Measurements from ENCODE around the gene CLIP2.
"Not testable (repeated sequence)": the region's sequence is repeated elsewhere in the genome, so short reads cannot be mapped to it uniquely, and the experiment has no call there.

Gene CLIP2

GRCh38 chr7:74302745-74303221 is 13.6 kb downstream of the CLIP2 start:
- Mint-ChIP-seq H3K27me3 (peaks cover under 1% of the 10 kb centered on the region), H3K4me1 (ENCODE audit: low read depth) (peaks cover 11% of the 10 kb centered on the region), H3K9me3 (ENCODE audit: low read depth) (no peaks in the 10 kb centered on the region), H3K4me3 (no peak overlapping the region), H3K36me3 (no peaks in the 10 kb centered on the region), H3K27ac (no peak overlapping the region)

DNA sequence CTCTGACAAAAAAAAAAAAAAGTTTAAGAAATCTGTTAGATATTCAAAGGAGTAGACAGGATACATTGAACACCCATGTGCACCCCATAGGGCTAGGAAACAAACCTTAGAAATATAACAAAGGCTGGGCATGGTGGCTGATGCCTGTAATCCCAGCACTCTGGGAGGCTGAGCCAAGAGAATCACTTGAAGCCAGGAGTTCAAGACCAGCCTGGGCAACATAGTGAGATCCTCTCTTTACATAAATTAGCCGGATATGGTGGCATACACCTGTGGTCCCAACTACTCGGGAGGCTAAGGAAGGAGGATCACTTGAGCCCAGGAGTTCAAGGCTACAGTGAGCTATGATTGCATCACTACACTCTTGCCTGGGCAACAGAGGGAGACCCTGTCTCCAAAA is 15.3 kb downstream of the CLIP2 start:
- Mint-ChIP-seq H3K27me3 (peaks cover 3% of the 10 kb centered on the region), H3K4me1 (ENCODE audit: low read depth) (peaks cover 12% of the 10 kb centered on the region), H3K36me3 (no peaks in the 10 kb centered on the region), H3K4me3 (no peak overlapping the region), H3K27ac (no peak overlapping the region), H3K9me3 (ENCODE audit: low read depth) (no peaks in the 10 kb centered on the region)

GRCh38 chr7:74306004-74306729 is 17.0 kb downstream of the CLIP2 start:
- peaks cover 3% of the 10 kb centered on the region for H3K27me3 Mint-ChIP-seq

GRCh38 chr7:74306730-74307469 is 17.7 kb downstream of the CLIP2 start:
- peaks cover 3% of the 10 kb centered on the region for H3K27me3 Mint-ChIP-seq
- H3K4me1 Mint-ChIP-seq (ENCODE audit: low read depth), result peaks cover 12% of the 10 kb centered on the region
- H3K9me3 Mint-ChIP-seq (ENCODE audit: low read depth), result no peaks in the 10 kb centered on the region
- H3K4me3 Mint-ChIP-seq, result peak overlapping the region; percentile 61
- no peak overlapping the region for H3K27ac Mint-ChIP-seq
- H3K36me3 Mint-ChIP-seq, result no peaks in the 10 kb centered on the region

More at GRCh38 chr7:74306004-74306729, 17.0 kb downstream of the CLIP2 start:
- Mint-ChIP-seq H3K4me1 (ENCODE audit: low read depth) (peaks cover 12% of the 10 kb centered on the region), H3K9me3 (ENCODE audit: low read depth) (no peaks in the 10 kb centered on the region), H3K27ac (no peak overlapping the region), H3K4me3 (peak overlapping the region; percentile 61), H3K36me3 (no peaks in the 10 kb centered on the region)

GRCh38 chr7:74307738-74308505 is 18.7 kb downstream of the CLIP2 start:
- no peaks in the 10 kb centered on the region for H3K36me3 Mint-ChIP-seq
- peaks cover 12% of the 10 kb centered on the region for H3K4me1 Mint-ChIP-seq (ENCODE audit: low read depth)
- peaks cover 3% of the 10 kb centered on the region for H3K27me3 Mint-ChIP-seq
- no peak overlapping the region for H3K27ac Mint-ChIP-seq
- H3K9me3 Mint-ChIP-seq (ENCODE audit: low read depth), result no peaks in the 10 kb centered on the region
- H3K4me3 Mint-ChIP-seq, result no peak overlapping the region

GRCh38 chr7:74309181-74309580 is 20.0 kb downstream of the CLIP2 start:
- Mint-ChIP-seq H3K4me3 (no peak overlapping the region), H3K4me1 (ENCODE audit: low read depth) (peaks cover 12% of the 10 kb centered on the region), H3K9me3 (ENCODE audit: low read depth) (no peaks in the 10 kb centered on the region), H3K27ac (no peak overlapping the region), H3K27me3 (peaks cover 3% of the 10 kb centered on the region), H3K36me3 (no peaks in the 10 kb centered on the region)

DNA sequence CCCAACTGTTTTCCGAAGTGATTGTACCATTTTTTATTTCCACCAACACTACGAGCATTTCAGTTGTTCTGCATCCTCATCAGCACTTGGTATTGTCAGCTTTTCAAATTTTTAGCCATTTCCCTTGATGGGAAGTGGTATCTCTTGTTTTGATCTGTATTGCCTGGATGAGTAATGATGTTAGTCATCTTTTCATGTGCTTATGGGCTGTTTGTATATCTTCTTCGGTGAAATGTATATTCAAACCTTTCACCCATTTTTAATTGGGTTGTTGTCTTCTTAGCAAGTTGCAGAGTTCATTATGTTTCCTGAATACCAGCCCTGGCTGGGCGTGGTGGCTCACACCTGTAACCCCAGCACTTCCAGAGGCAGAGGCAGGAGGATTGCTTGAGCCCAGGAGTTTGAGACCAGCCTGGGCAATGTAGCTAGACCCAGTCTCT is 22.1 kb downstream of the CLIP2 start:
- H3K4me1 Mint-ChIP-seq (ENCODE audit: low read depth), result peaks cover 10% of the 10 kb centered on the region
- no peak overlapping the region for H3K27ac Mint-ChIP-seq
- peaks cover 3% of the 10 kb centered on the region for H3K27me3 Mint-ChIP-seq
- no peak overlapping the region for H3K4me3 Mint-ChIP-seq
- no peaks in the 10 kb centered on the region for H3K9me3 Mint-ChIP-seq (ENCODE audit: low read depth)
- no peaks in the 10 kb centered on the region for H3K36me3 Mint-ChIP-seq

- no peak overlapping the region for H3K27ac Mint-ChIP-seq
- H3K4me3 Mint-ChIP-seq, result no peak overlapping the region
- H3K36me3 Mint-ChIP-seq, result no peaks in the 10 kb centered on the region
- peaks cover 3% of the 10 kb centered on the region for H3K27me3 Mint-ChIP-seq
- no peaks in the 10 kb centered on the region for H3K9me3 Mint-ChIP-seq (ENCODE audit: low read depth)
- H3K4me1 Mint-ChIP-seq (ENCODE audit: low read depth), result peaks cover 3% of the 10 kb centered on the region
Observed at GRCh38 chr7:74312418-74313028, 23.3 kb downstream of the CLIP2 start.

GRCh38 chr7:74315891-74316290 is 26.7 kb downstream of the CLIP2 start:
- H3K36me3 Mint-ChIP-seq; H3K27me3 Mint-ChIP-seq; H3K27ac Mint-ChIP-seq; H3K4me1 Mint-ChIP-seq (ENCODE audit: low read depth); H3K4me3 Mint-ChIP-seq; H3K9me3 Mint-ChIP-seq (ENCODE audit: low read depth): not testable (repeated sequence)

DNA sequence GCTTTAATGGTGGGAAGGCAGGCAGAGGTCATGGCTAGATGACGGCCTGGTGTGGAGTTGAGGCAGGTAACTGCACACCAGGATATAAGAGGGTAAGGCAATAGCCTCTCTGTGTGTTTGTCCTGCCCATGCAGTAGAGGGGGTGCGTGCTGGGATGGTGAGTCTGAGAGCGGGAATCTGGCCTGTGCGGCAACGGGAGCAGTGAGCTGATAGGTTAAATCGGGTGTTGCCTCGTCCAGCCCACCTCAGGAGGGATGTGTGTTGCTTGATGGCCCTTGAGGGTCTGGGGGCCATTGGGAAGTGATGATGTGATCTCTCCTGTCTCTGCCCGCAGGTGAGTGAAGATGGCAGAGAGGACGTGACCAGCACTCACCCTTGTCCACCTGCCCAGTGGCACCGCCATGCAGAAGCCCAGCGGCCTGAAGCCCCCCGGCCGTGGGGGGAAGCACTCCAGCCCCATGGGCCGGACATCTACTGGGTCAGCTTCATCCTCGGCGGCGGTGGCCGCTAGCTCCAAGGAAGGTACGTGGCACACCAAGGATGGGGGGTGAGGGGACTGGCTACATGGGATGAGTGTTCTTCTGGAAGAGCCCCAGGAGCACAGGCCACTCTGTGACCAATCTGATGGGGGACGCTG is 28.1 kb downstream of the CLIP2 start:
- H3K27me3 Mint-ChIP-seq, result no peaks in the 10 kb centered on the region

DNA sequence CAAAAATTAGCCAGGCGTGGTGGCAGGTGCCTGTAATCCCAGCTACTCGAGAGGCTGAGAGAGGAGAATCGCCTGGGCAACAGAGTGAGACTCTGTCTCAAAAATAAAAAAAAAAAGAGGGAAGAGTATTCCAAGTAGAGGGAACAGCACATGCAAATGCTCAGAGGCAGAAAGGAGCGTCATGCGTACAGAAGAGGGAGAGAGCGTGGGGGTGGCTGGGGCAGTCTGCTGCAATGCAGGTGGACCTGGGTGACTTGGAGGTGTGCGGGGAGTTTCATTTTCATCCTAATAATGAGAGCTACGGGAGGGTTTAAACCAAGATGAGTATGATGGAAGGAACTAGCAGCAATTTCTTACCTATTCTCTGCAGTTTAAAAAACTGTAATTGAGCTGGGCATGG is 28.8 kb downstream of the CLIP2 start:
- Mint-ChIP-seq H3K27ac (no peak overlapping the region), H3K4me1 (ENCODE audit: low read depth) (no peaks in the 10 kb centered on the region), H3K36me3 (no peaks in the 10 kb centered on the region), H3K4me3 (no peak overlapping the region), H3K27me3 (no peaks in the 10 kb centered on the region), H3K9me3 (ENCODE audit: low read depth) (no peaks in the 10 kb centered on the region)

More for the DNA sequence above, 28.1 kb downstream of the CLIP2 start:
- Mint-ChIP-seq H3K36me3 (no peaks in the 10 kb centered on the region), H3K9me3 (ENCODE audit: low read depth) (no peaks in the 10 kb centered on the region), H3K4me3 (no peak overlapping the region), H3K27ac (no peak overlapping the region), H3K4me1 (ENCODE audit: low read depth) (no peaks in the 10 kb centered on the region)

DNA sequence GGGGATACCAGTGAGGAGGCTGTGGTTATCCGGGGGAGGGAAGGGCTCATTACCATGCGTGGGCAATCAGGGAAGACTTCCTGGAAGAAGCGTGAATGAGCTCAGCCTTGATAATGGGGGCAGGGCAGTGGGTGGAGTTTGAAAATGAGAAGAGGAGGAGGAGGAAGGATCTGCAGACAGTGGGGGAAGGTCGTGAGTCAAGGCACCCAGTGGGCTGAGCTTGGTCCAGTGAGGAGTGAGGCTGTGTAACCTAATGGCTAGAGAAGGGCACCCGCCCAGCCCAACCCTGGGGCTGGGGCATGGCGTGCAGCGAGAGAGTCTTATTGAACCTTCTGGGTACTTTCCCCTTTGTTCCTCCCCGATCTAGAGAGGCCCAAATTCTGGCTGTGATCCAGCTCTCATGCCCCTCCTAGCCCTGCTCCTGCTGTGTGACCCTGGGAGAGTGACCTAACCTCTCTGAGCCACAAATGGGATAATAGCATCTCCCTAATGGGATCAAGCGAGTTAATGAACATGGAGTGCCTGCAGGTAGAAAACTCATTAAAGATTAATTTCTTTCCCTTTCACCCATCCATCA is 31.5 kb downstream of the CLIP2 start:
- H3K27ac Mint-ChIP-seq, result no peak overlapping the region
- no peak overlapping the region for H3K4me3 Mint-ChIP-seq
- H3K36me3 Mint-ChIP-seq, result no peaks in the 10 kb centered on the region
- H3K4me1 Mint-ChIP-seq (ENCODE audit: low read depth), result no peaks in the 10 kb centered on the region
- H3K27me3 Mint-ChIP-seq, result no peaks in the 10 kb centered on the region
- no peaks in the 10 kb centered on the region for H3K9me3 Mint-ChIP-seq (ENCODE audit: low read depth)

GRCh38 chr7:74322892-74323291 is 33.7 kb downstream of the CLIP2 start:
- not testable (repeated sequence) for H3K4me3 Mint-ChIP-seq; H3K9me3 Mint-ChIP-seq (ENCODE audit: low read depth); H3K27ac Mint-ChIP-seq; H3K4me1 Mint-ChIP-seq (ENCODE audit: low read depth); H3K36me3 Mint-ChIP-seq; H3K27me3 Mint-ChIP-seq

- Mint-ChIP-seq H3K4me3 (no peak overlapping the region), H3K27ac (no peak overlapping the region), H3K36me3 (no peaks in the 10 kb centered on the region), H3K9me3 (ENCODE audit: low read depth) (no peaks in the 10 kb centered on the region), H3K27me3 (no peaks in the 10 kb centered on the region), H3K4me1 (ENCODE audit: low read depth) (no peaks in the 10 kb centered on the region)
Observed at GRCh38 chr7:74324531-74325209, 35.5 kb downstream of the CLIP2 start.

All from activated naive CD8-positive, alpha-beta T cell (primary cell).